ENCODE measurements around the gene LRMDA.
"Not testable (repeated sequence)": the region's sequence is repeated elsewhere in the genome, so short reads cannot be mapped to it uniquely, and the experiment has no call there.

The LRMDA gene

GRCh38 chr10:75508239-75508813, 76.9 kb downstream of the LRMDA start:
- DNase-seq (ENCODE audit: low read depth), result no peak

DNA sequence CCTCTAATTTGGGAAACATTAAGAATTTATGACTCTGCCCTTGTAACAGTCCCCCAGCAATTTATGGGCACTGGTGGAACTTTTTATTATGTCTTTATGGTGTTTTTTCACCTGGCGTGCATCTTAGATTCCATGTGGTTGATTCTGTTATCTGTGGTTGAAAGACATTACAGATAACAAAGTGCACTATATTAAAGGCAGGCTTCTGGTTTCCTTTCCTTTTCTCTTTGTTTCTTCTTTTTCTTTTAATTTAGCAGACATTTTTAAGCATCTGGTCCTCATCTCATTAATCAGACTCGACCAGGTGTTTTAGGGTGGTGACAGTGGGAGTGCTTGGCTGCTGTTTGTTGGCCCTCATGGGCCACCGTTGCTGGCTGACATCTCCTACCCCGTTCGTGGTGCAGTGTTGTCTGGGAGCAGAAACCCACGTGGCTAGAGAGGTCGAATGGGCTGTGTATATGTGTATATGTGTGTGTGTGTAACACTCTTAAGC, 77.4 kb downstream of the LRMDA start:
- DNase-seq (ENCODE audit: low read depth), result no peak

DNA sequence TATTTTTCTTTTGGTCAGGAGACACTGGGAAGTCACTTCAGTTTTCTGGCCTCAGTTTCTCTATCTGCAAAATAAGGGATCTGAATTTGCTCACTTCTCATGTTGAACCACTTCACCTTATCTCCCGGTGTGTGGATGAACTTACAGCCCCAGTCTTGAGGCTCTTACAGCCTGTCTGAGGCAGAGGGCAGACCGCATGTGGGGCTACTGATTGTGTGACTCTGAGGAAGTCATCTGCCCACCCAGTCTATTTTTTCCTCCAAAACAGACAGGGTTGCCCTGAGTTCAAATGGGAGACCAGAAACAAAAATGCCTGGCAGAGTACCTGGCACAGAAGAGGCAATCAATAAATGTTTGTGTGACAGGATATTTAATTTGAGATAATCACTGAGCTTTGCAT, 78.3 kb downstream of the LRMDA start:
- no peak for DNase-seq (ENCODE audit: low read depth)

GRCh38 chr10:75511011-75511410, 79.6 kb downstream of the LRMDA start:
- no peak for DNase-seq (ENCODE audit: low read depth)

GRCh38 chr10:75512203-75512933, 80.9 kb downstream of the LRMDA start:
- no peak for DNase-seq (ENCODE audit: low read depth)

GRCh38 chr10:75513292-75513885, 82.0 kb downstream of the LRMDA start:
- DNase-seq (ENCODE audit: low read depth), result no peak

DNA sequence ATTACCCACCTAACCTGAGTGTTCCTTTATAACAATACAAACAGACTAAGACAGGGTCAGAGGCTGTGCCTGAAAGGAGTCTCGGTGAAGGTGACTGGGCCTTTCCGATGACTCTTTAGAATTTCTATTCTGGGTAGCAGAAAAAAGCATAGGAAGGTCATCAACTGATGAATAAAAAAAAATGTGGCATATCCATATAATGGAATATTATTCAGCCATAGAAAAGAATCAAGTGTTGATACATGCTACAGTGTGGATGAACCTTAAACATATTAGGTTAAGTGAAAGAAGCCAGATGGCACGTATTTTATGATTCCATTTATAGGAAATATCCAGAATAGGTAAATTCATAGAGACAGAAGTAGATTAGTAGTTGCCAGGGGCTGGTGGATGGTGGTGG, 83.4 kb downstream of the LRMDA start:
- no peak for DNase-seq (ENCODE audit: low read depth)

DNA sequence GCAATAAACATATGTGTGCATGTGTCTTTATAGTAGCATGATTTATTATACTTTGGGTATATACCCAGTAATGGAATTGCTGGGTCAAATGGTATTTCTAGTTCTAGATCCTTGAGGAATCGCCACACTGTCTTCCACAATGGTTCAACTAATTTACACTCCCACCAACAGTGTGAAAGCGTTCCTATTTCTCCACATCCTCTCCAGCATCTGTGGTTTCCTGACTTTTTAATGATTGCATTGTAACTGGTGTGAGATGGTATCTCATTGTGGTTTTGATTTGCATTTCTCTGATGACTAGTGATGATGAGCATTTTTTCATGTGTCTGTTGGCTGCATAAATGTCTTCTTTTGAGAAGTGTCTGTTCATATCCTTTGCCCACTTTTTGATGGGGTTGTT, 84.7 kb downstream of the LRMDA start:
- not testable (repeated sequence) for DNase-seq (ENCODE audit: low read depth)

GRCh38 chr10:75519213-75519612, 87.8 kb downstream of the LRMDA start:
- DNase-seq (ENCODE audit: low read depth), result not testable (repeated sequence)

DNA sequence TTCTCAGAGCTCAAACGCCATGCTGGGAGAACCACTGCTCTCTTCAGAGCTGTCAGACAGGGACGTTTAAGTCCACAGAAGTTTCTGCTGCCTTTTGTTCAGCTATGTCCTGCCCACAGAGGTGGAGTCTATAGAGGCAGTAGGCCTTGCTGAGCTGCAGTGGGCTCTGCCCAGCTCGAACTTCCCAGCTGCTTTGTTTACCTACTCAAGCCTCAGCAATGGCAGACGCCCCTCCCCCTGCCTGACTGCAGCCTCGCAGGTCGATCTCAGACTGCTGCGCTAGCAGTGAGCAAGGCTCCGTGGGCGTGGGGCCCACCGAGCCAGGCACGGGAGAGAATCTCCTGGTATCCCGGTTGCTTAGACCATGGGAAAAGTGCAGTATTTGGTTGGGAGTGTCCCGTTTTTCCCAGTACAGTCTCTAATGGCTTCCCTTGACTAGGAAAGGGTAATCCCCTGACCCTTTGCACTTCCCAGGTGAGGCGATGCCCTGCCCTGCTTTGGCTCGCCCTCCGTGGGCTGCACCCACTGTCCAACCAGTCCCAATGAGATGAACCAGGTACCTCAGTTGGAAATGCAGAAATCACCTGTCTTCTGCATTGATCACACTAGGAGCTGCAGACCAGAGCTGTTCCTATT, 89.9 kb downstream of the LRMDA start:
- not testable (repeated sequence) for DNase-seq (ENCODE audit: low read depth)

DNA sequence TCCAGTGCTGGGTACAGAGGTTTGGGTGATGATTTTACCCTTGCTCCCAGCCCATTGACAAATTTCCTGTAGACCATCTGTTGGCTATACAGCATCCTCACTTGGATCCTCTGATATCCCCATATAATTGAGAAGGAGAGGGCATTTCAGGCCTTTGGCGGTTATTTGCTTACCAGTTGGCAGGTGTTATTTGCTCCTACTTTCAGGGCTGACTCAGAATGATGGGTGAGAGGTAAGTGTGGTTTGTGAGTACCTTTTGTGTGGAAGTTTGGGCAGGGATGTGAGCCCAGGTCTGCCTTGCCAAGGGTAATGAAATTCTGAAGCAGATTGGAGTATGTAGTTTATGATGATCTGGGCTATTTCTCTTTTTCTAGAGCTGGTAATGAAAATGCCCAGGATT, 93.6 kb downstream of the LRMDA start:
- DNase-seq (ENCODE audit: low read depth), result no peak

- no peak for DNase-seq (ENCODE audit: low read depth)
Observed at GRCh38 chr10:75525646-75526045, 94.2 kb downstream of the LRMDA start.

DNA sequence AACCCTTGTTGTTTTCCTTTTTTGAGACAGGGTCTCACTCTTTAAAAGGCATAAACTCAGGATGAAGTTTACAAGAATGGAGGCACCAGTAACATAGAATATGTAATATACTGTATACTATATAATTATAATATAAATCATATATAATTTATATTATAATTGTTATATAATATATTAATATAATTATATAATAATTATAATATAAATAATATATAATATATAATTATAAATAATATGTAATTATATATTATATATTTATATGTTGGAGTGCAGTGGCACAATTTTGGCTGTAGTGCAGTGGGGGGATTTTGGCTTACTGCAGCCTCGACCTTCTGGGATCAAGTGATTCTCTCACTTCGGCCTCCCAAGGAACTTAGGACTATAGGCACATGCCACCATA, 96.1 kb downstream of the LRMDA start:
- no peak for DNase-seq (ENCODE audit: low read depth)

DNA sequence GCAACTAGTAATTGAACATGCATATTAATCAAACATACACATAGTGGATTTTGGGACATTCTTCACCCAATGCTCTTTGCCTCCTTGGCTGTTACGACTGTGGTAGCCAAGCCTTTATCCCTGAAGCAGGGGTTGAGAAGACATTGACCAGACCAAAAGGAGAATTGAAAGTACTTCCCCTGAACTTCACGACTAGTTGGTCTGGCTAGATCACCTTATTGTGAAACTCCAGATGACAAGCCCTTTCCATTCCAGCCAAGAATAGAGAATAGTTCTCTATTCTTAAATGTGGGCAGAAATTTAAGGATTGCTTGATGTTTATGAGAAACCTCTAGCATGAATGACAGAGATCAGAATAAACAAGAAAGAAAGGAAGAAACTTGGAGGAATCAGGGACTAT, 97.0 kb downstream of the LRMDA start:
- no peak for DNase-seq (ENCODE audit: low read depth)

GRCh38 chr10:75530299-75530698, 98.9 kb downstream of the LRMDA start:
- no peak for DNase-seq (ENCODE audit: low read depth)

GRCh38 chr10:75531571-75532031, 100.2 kb downstream of the LRMDA start:
- no peak for DNase-seq (ENCODE audit: low read depth)

DNA sequence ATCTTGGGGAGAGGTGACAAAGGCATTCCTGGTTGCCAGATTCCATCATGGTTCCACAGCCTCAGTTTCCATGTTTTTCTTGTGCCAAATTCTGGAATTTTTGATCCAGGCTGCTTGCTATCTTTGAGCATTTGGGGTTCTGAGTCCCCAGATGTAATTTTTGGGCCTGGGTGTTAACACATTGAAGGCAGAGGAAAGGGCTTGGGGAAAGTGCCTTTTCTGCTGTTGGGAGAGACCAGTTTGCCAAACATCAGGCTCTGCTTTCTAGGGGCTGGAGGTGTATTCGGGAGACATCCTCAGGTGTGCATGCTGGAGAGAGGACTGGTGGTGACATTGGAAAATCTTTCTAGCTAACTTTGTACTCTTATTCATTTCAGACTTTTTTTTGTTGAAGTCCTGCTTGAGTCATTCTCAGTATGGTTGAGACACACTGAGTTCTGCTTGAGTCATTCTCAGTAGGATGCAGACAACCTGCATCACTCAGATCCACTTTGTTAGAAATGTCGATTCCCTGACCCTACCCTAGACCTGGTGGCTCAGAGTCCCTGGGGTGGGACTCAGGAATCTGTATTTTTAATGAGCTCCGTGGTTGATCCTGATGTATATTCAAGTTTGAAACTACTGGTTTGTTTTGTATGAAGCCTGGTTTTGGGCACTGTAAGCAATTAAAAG, 101.0 kb downstream of the LRMDA start:
- DNase-seq (ENCODE audit: low read depth), result no peak

GRCh38 chr10:75538144-75538543, 106.7 kb downstream of the LRMDA start:
- no peak for DNase-seq (ENCODE audit: low read depth)

GRCh38 chr10:75538765-75539164, 107.3 kb downstream of the LRMDA start:
- DNase-seq (ENCODE audit: low read depth), result no peak

GRCh38 chr10:75540357-75540966, 109.0 kb downstream of the LRMDA start:
- DNase-seq (ENCODE audit: low read depth), result no peak

GRCh38 chr10:75540981-75541380, 109.6 kb downstream of the LRMDA start:
- no peak for DNase-seq (ENCODE audit: low read depth)

DNA sequence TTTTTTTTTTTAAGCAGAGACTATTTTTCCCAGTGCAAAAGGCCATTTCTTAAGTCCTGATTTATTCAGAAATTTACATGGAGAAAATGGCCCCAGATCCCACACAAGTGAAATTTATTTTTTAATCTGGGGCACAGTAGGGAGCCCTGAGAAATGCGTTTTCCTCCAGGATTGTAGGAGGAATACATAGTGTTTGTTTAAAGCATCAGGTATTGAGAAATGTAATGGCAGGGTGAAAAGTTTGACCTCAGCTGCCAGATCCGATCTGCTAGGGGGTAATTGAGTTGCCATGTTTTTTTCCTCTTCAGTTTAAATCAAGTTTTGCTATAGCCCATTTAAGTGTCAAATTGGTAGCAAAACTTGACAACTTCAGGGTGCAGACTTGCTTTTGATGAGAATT, 110.0 kb downstream of the LRMDA start:
- DNase-seq (ENCODE audit: low read depth), result no peak

Data from activated T-cell treated with anti-CD3 and anti-CD28 coated beads for 24 hours (primary cell).